Endothelial cell of umbilical vein (primary cell): ENCODE results near the gene TCN1. TPM values are rescaled to one million over a fixed set of nuclear protein-coding genes. Genes with fewer than 3 reads are reported as not detected.

Experiments used
- BruUV-seq: library from RNA; stranded (reverse); fragments of 400-500 nt; replicated peaks from 2 replicates; lab custom pipeline; 2021; lab: Mats Ljungman, UMichigan
- CTCF ChIA-PET: fragments of 300-600, 350-600 bp; sonication (Branson Sonifier 250); formaldehyde crosslinking; loops from one replicate; lab custom pipeline; 2021; ENCODE audit warnings: antibody characterized with exemption, inconsistent platforms; lab: Charles Lee
- POLR2A ChIA-PET: fragments of 300-600, 350-600 bp; sonication (Branson Sonifier 250); formaldehyde crosslinking; loops from one replicate; lab custom pipeline; 2021; ENCODE audit warnings: antibody characterized with exemption, inconsistent platforms; lab: Charles Lee
- DNase-seq: peaks from one replicate; pipeline ENCODE4 v3.0.0-alpha.2; 2011; ENCODE audit warnings: low read depth, low spot score
- FAIRE-seq: peaks from 2 replicates; lab custom pipeline; 2011; peaks lifted over from hg19 to GRCh38; lab: Jason Lieb, UNC
- H2AFZ ChIP-seq: 2 replicates; pipeline ENCODE4 v1.6.0; 2012; ENCODE audit warnings: low read depth, low read length, control low read depth, inconsistent platforms
- H3K27ac ChIP-seq: 2 replicates; pipeline ENCODE4 v1.5.1; 2011; ENCODE audit warnings: low read depth, mild to moderate bottlenecking, control low read depth, low read length, moderate library complexity; ENCODE audit not compliant: insufficient read depth
- H3K27me3 ChIP-seq, 2 experiments: 2 replicates each; pipeline versions ENCODE4 v1.6.0 to v1.6.1; 2011; ENCODE audit warnings: low read length in 2 of 2, mixed read lengths in 1 of 2; ENCODE audit not compliant: control insufficient read depth in 2 of 2, insufficient read depth in 2 of 2
- H3K36me3 ChIP-seq, 2 experiments: 2 replicates in 1 of 2; 3 replicates in 1 of 2; pipeline ENCODE4 v1.5.1; 2011; ENCODE audit warnings: low read length in 2 of 2, mild to moderate bottlenecking in 1 of 2, moderate library complexity in 1 of 2; ENCODE audit not compliant: control insufficient read depth in 2 of 2, insufficient read depth in 2 of 2; ENCODE audit errors: extremely low read depth in 1 of 2
- H3K4me1 ChIP-seq: 3 replicates; pipeline ENCODE4 v1.5.1; 2011; ENCODE audit warnings: mild to moderate bottlenecking, low read length; ENCODE audit not compliant: control insufficient read depth, insufficient read depth; ENCODE audit errors: extremely low read depth
- H3K4me2 ChIP-seq: 2 replicates; pipeline ENCODE4 v1.6.1; 2011; ENCODE audit warnings: low read length, control low read depth, mixed read lengths; ENCODE audit not compliant: insufficient read depth
- H3K4me3 ChIP-seq, 3 experiments: fragments of 200-600 bp in 1 of 3; sonication (generic), shearing (Covaris generic) in 1 of 3; replicated peaks in 1 of 3; 2 replicates each; pipeline ENCODE4 v1.5.1; 2011 to 2016; ENCODE audit warnings: control low read depth in 3 of 3, low read length in 3 of 3, mild to moderate bottlenecking in 2 of 3, inconsistent platforms in 1 of 3, low read depth in 1 of 3, moderate library complexity in 1 of 3; ENCODE audit not compliant: insufficient read depth in 1 of 3
- H3K79me2 ChIP-seq: 2 replicates; pipeline ENCODE4 v1.6.0; 2012; ENCODE audit warnings: low read length, inconsistent platforms; ENCODE audit not compliant: control insufficient read depth, insufficient read depth
- H3K9ac ChIP-seq: replicated peaks from 2 replicates; pipeline ENCODE3; 2011; ENCODE audit warnings: low read length, control low read depth; ENCODE audit not compliant: insufficient read depth; ENCODE audit errors: extremely low read depth
- H3K9me1 ChIP-seq: replicated peaks from 3 replicates; pipeline ENCODE4 v1.6.0; 2011; ENCODE audit warnings: mild to moderate bottlenecking, low read length; ENCODE audit not compliant: control insufficient read depth, insufficient read depth; ENCODE audit errors: extremely low read depth
- H3K9me3 ChIP-seq: replicated peaks from 2 replicates; pipeline ENCODE4 v1.5.1; 2012; ENCODE audit warnings: low read length, inconsistent platforms; ENCODE audit not compliant: control insufficient read depth, insufficient read depth
- H4K20me1 ChIP-seq: replicated peaks from 2 replicates; pipeline ENCODE3; 2011; ENCODE audit warnings: mild to moderate bottlenecking, low read length; ENCODE audit not compliant: control insufficient read depth, insufficient read depth; ENCODE audit errors: extremely low read depth
- EZH2 ChIP-seq: IDR thresholded peaks from 2 replicates; pipeline ENCODE4 v1.6.1; 2012; ENCODE audit warnings: borderline replicate concordance, low read depth, mild to moderate bottlenecking, moderate library complexity, low read length, inconsistent platforms; ENCODE audit not compliant: severe bottlenecking
- GATA2 ChIP-seq: IDR thresholded peaks from 2 replicates; pipeline ENCODE4 v1.7.0; 2011; ENCODE audit warnings: low read depth, mild to moderate bottlenecking, moderate library complexity, mixed read lengths, low read length; ENCODE audit not compliant: insufficient read length, insufficient read depth
- JUN ChIP-seq: IDR thresholded peaks from 2 replicates; pipeline ENCODE4 v1.6.1; 2011; ENCODE audit warnings: borderline replicate concordance, low read depth; ENCODE audit not compliant: insufficient read length, insufficient read depth
- MAX ChIP-seq: IDR thresholded peaks from 2 replicates; pipeline ENCODE4 v1.6.1; 2011; ENCODE audit not compliant: insufficient read depth, insufficient read length
- POLR2A ChIP-seq: IDR thresholded peaks from 2 replicates; pipeline ENCODE4 v1.6.1; 2012; ENCODE audit warnings: low read depth, mild to moderate bottlenecking, control low read depth, low read length
- POLR2AphosphoS5 ChIP-seq: IDR thresholded peaks from 2 replicates; pipeline ENCODE4 v1.6.1; 2012; ENCODE audit warnings: low read depth, mild to moderate bottlenecking, control low read depth, low read length, moderate library complexity; ENCODE audit not compliant: insufficient read depth
- dilution Hi-C: fragments of 300-500 bp; cut with MboI; formaldehyde crosslinking; loops from one replicate; pipeline ENCODE4 v1.15.0; 2019; ENCODE audit warnings: low sequenced_read_pairs; ENCODE audit not compliant: extremely low pct_ligation_motif_present
- intact Hi-C: fragments of 100-400 bp; cut with micrococcal nuclease; formaldehyde crosslinking; loops from one replicate; pipeline ENCODE4 v1.10.0; 2022
- polyA plus RNA-seq, 4 experiments: library from polyadenylated mRNA; depleted of rRNA in 3 of 4; stranded (reverse) in 3 of 4; unstranded in 1 of 4; fragments of >200 nt; gene quantifications; 2 replicates each; pipeline versions ENCODE4 v1.2.1 to v1.2.3, GENCODE V29; 2011 to 2012; ENCODE audit warnings: missing spikeins in 1 of 4
- total RNA-seq: library from RNA; stranded (reverse); gene quantifications from 2 replicates; pipeline ENCODE4 v1.2.3, GENCODE V29; 2021

TCN1 gene
- total and polyA plus RNA-seq, 2 donors (not counting 3 experiments of a cell fraction or from before 2014, with no cell fraction given) = not detected

- Histone ChIP-seq H3K79me2 (no peaks in the 10 kb centered on the region), H4K20me1 (no peaks in the 10 kb centered on the region), H3K4me2 (no peak overlapping the region), H3K27ac (no peak overlapping the region), H3K4me3 (no peak overlapping the region), H3K9ac (no peak overlapping the region), H3K27me3 (no peaks in the 10 kb centered on the region), H3K4me1 (peaks cover 19% of the 10 kb centered on the region), H3K36me3 (no peaks in the 10 kb centered on the region), H3K9me3 (no peaks in the 10 kb centered on the region), H3K9me1 (no peaks in the 10 kb centered on the region), H2AFZ (no peak overlapping the region)
- DNase-seq = no peak
- dilution Hi-C loops (no loop called here), intact Hi-C loops (no loop called here)
- ChIA-PET POLR2A (no interaction called here), CTCF (interaction anchor here (0.7 to 1.3 kb wide), 2 partner anchors 12 to 59 kb away, joined by 4 read pairs; no protein-coding TSS in a partner anchor)
- TF ChIP-seq JUN (no peak), POLR2AphosphoS5 (no peak), POLR2A (no peak), MAX (no peak), EZH2 (no peak)
- FAIRE-seq = no peak
- BruUV-seq = no TSS peak
These were observed 6.6 kb downstream of the TCN1 start for GRCh38 chr11:59859673-59860072.

- CTCF ChIA-PET = interaction anchor here (1.0 kb wide), 1 partner anchor 61 kb away, joined by 3 read pairs; no protein-coding TSS in a partner anchor
- H2AFZ ChIP-seq = peak overlapping the region; percentile 20
- BruUV-seq = no TSS peak
- no peaks in the 10 kb centered on the region for H3K36me3 ChIP-seq
- no peaks in the 10 kb centered on the region for H3K9me1 ChIP-seq
- FAIRE-seq (peak; percentile 62), DNase-seq (peak; percentile 75)
- H3K27me3 ChIP-seq = no peaks in the 10 kb centered on the region
- POLR2A ChIA-PET = no interaction called here
- dilution Hi-C loops = no loop called here
- peak overlapping the region; percentile 54 for H3K4me2 ChIP-seq
- H3K79me2 ChIP-seq = no peaks in the 10 kb centered on the region
- intact Hi-C loops = no loop called here
- peak overlapping the region; percentile 60 for H3K27ac ChIP-seq
- H3K4me3 ChIP-seq = no peak overlapping the region
- H4K20me1 ChIP-seq = no peaks in the 10 kb centered on the region
- H3K9me3 ChIP-seq = no peaks in the 10 kb centered on the region
- TF ChIP-seq JUN = peak; percentile 34
- TF ChIP-seq EZH2 = no peak
- peak; percentile 21 for TF ChIP-seq GATA2
- peaks cover 14% of the 10 kb centered on the region for H3K4me1 ChIP-seq
- no peak overlapping the region for H3K9ac ChIP-seq
These were observed 8.6 kb downstream of the TCN1 start for GRCh38 chr11:59857439-59858434.
